HG02642 (cell line): ENCODE results near the gene OR7D4.
"Not testable (repeated sequence)": the region's sequence is repeated elsewhere in the genome, so short reads cannot be mapped to it uniquely, and the experiment has no call there.

Experiments
- ATAC-seq: cut with Tn5 transposase; IDR thresholded peaks from one replicate; pipeline ENCODE4 v1.9.1; 2021; ENCODE audit warnings: mild to moderate bottlenecking; ENCODE audit not compliant: unreplicated experiment, poor library complexity

The OR7D4 gene

GRCh38 chr19:9219489-9219888, at the start of gene OR7D4:
OR7D4 (minus strand) TSS chr19:9219589; CDS start chr19:9214837, 4,752 bp downstream.
- ATAC-seq, result no peak

- ATAC-seq, result no peak
Measured at GRCh38 chr19:9251236-9251635, 31.8 kb upstream of the OR7D4 start.

GRCh38 chr19:9250630-9251029, 31.2 kb upstream of the OR7D4 start, which contains the start of gene OR7E24:
OR7E24 (plus strand) TSS chr19:9250930; CDS start chr19:9251044, 114 bp downstream.
- no peak for ATAC-seq

- no peak for ATAC-seq
Measured at GRCh38 chr19:9205501-9206113, 13.8 kb downstream of the OR7D4 start.

GRCh38 chr19:9198044-9198443, 21.3 kb downstream of the OR7D4 start:
- ATAC-seq, result not testable (repeated sequence)

GRCh38 chr19:9189535-9189934, 29.9 kb downstream of the OR7D4 start:
- ATAC-seq, result no peak

- ATAC-seq, result no peak
Measured at GRCh38 chr19:9187191-9187590, 32.2 kb downstream of the OR7D4 start.

GRCh38 chr19:9183000-9183399, 36.4 kb downstream of the OR7D4 start:
- no peak for ATAC-seq

- no peak for ATAC-seq
Measured at GRCh38 chr19:9178901-9179300, 40.5 kb downstream of the OR7D4 start, which contains the start of gene OR7D2. OR7D2 (plus strand) TSS chr19:9178979; CDS start chr19:9185782, 6,803 bp downstream.

- no peak for ATAC-seq
Measured at GRCh38 chr19:9175326-9175725, 44.1 kb downstream of the OR7D4 start.

GRCh38 chr19:9171393-9171991, 47.9 kb downstream of the OR7D4 start:
- no peak for ATAC-seq

- ATAC-seq, result no peak
Measured at GRCh38 chr19:9166846-9167245, 52.5 kb downstream of the OR7D4 start.

GRCh38 chr19:9165261-9165660, 54.1 kb downstream of the OR7D4 start:
- ATAC-seq, result no peak

- ATAC-seq, result no peak
Measured at GRCh38 chr19:9161427-9161826, 58.0 kb downstream of the OR7D4 start.
